A673 (cell line): ENCODE measurements around the gene WNT11. TPM values are rescaled to one million over a fixed set of nuclear protein-coding genes. Genes with fewer than 3 reads are reported as not detected.

Experiments used
- BruUV-seq: library from RNA; stranded (reverse); fragments of 400-500 nt; replicated peaks from 2 replicates; lab custom pipeline; 2021; lab: Mats Ljungman, UMichigan
- CTCF ChIA-PET: fragments of 300-600 bp; sonication (Branson Sonifier 250); formaldehyde crosslinking; loops from one replicate; lab custom pipeline; 2022; ENCODE audit warnings: antibody characterized with exemption; lab: Charles Lee
- POLR2A ChIA-PET: fragments of 300-600 bp; sonication (Branson Sonifier 250); formaldehyde crosslinking; loops from one replicate; lab custom pipeline; 2022; ENCODE audit warnings: antibody characterized with exemption; ENCODE audit not compliant: low non-redundant PET; lab: Charles Lee
- DNase-seq: peaks from one replicate; pipeline ENCODE4 v3.0.0-alpha.2; 2015; ENCODE audit warnings: low spot score
- H3K27ac ChIP-seq: fragments of 200-600 bp; sonication (generic); 2 replicates; pipeline ENCODE4 v1.5.1; 2016; ENCODE audit warnings: mixed run types, low read depth, mild to moderate bottlenecking, mixed read lengths, antibody characterized with exemption, low read length; ENCODE audit not compliant: poor library complexity, severe bottlenecking
- H3K27me3 ChIP-seq: fragments of 200-600 bp; sonication (generic); replicated peaks from 2 replicates; pipeline ENCODE4 v1.6.1; 2017; ENCODE audit warnings: mixed run types, low read depth, mild to moderate bottlenecking, mixed read lengths, antibody characterized with exemption, low read length; ENCODE audit not compliant: insufficient read depth, poor library complexity
- H3K36me3 ChIP-seq: fragments of 200-600 bp; sonication (generic); 2 replicates; pipeline ENCODE4 v1.6.1; 2016; ENCODE audit warnings: mixed run types, mild to moderate bottlenecking, mixed read lengths, antibody characterized with exemption, low read length; ENCODE audit not compliant: insufficient read depth, poor library complexity, severe bottlenecking
- H3K4me1 ChIP-seq: fragments of 200-600 bp; sonication (generic); 2 replicates; pipeline ENCODE4 v1.6.1; 2017; ENCODE audit warnings: mixed run types, mild to moderate bottlenecking, mixed read lengths, antibody characterized with exemption, low read length; ENCODE audit not compliant: insufficient read depth, poor library complexity, severe bottlenecking
- H3K4me3 ChIP-seq: fragments of 200-600 bp; sonication (generic); 2 replicates; pipeline ENCODE4 v1.5.1; 2016; ENCODE audit warnings: low read depth, mixed run types, mild to moderate bottlenecking, mixed read lengths, low read length; ENCODE audit not compliant: poor library complexity, severe bottlenecking
- H3K9me3 ChIP-seq: fragments of 200-600 bp; sonication (generic); 2 replicates; pipeline ENCODE4 v1.6.1; 2016; ENCODE audit warnings: mixed run types, low read depth, mild to moderate bottlenecking, mixed read lengths, antibody characterized with exemption, low read length; ENCODE audit not compliant: poor library complexity, severe bottlenecking
- CTCF ChIP-seq: fragments of 300-800, 200-600 bp; sonication (generic); conservative IDR thresholded peaks from 2 replicates; pipeline ENCODE4 v1.5.1; 2017; ENCODE audit warnings: low read depth, mild to moderate bottlenecking, antibody characterized with exemption, low read length, moderate library complexity, mixed read lengths
- EZH2 ChIP-seq: fragments of 200-600 bp; sonication (generic); IDR thresholded peaks from 2 replicates; pipeline ENCODE4 v1.6.1; 2017; ENCODE audit warnings: borderline replicate concordance, low read depth, mild to moderate bottlenecking, mixed read lengths, antibody characterized with exemption, low read length; ENCODE audit not compliant: poor library complexity, severe bottlenecking
- intact Hi-C: fragments of 100-400 bp; cut with micrococcal nuclease; formaldehyde crosslinking; loops from one replicate; pipeline ENCODE4 v1.10.0; 2022; ENCODE audit not compliant: unreplicated experiment
- total RNA-seq: library from RNA; stranded (reverse); gene quantifications from 2 replicates; pipeline ENCODE4 v1.2.3, GENCODE V29; 2021

Gene WNT11
- total RNA-seq, 1 experiment from 2014 or later: 1.2 TPM

DNA sequence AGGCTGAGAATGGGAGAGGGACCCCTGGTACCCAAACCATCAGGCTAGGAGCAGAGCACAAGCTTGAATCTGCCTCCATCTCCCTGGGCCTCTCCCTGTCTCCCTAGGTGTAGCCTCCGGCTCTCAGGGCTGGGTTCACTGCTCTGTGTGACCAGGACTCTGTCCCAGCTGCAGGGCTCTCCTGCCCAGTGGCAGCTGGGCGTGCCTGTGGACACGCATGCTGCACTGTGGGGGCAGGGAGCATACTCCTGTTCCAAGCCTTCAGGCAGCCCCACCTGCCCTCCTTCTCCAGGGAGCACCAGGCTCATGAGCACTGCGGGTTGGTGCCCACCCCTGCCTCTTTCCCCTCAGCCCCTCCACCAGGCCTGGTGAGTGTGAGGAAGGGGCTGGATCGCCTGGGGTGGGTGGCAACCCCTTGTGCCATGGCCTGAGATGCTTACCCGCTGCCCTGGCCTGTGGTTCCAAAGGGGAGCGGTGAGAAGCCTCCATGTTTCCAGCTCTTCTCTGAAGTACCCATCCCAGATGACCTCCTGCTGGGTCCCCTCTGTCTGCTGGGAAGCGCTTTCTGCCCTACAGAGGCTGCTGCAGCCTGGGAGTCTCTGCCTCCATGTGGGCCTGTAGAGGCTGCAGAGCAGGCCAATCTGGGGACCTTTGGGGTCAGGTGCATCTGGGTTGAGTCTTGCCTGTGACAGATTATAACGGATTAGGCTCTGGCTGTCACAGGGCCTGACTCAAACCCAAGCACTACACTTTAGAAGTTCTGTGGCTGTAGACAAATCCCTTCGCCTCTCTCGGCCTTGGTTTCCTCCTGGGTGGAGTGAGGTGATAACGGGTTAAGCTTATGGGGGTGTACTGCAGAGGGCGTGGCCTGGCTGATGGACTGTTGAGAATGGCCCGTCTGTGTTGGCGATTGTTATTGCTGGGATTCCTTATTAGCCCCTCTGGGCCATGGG lies 43.7 kb downstream of the WNT11 start:
- ChIA-PET CTCF (interaction anchor here (2.4 kb wide), 1 partner anchor 11 kb away, joined by 7 read pairs; no protein-coding TSS in a partner anchor), POLR2A (interaction anchor here (0.5 kb wide), 1 partner anchor 185 kb away, joined by 3 read pairs; no protein-coding TSS in a partner anchor)
- DNase-seq: no peak
- BruUV-seq: no TSS peak
- no peak overlapping the region for H3K4me3 ChIP-seq
- no peak for TF ChIP-seq CTCF
- no peak for TF ChIP-seq EZH2
- peaks cover 4% of the 10 kb centered on the region for H3K4me1 ChIP-seq
- H3K27me3 ChIP-seq: no peaks in the 10 kb centered on the region
- H3K27ac ChIP-seq: no peak overlapping the region
- H3K36me3 ChIP-seq: no peaks in the 10 kb centered on the region
- intact Hi-C loops: no loop called here
- no peaks in the 10 kb centered on the region for H3K9me3 ChIP-seq

- Histone ChIP-seq H3K4me1 (peaks cover 4% of the 10 kb centered on the region), H3K27ac (no peak overlapping the region), H3K36me3 (no peaks in the 10 kb centered on the region), H3K27me3 (no peaks in the 10 kb centered on the region), H3K9me3 (no peaks in the 10 kb centered on the region), H3K4me3 (no peak overlapping the region)
- DNase-seq: no peak
- ChIA-PET POLR2A (interaction anchor here (0.5 kb wide), 1 partner anchor 186 kb away, joined by 3 read pairs; no protein-coding TSS in a partner anchor), CTCF (interaction anchor here (0.6 to 2.4 kb wide), 2 partner anchors 9 kb away, joined by 4 to 7 read pairs; no protein-coding TSS in a partner anchor)
- intact Hi-C loops: no loop called here
- no peak for TF ChIP-seq CTCF
- no peak for TF ChIP-seq EZH2
- BruUV-seq: no TSS peak
Measured at GRCh38 chr11:76161261-76161961, 44.9 kb downstream of the WNT11 start.

DNA sequence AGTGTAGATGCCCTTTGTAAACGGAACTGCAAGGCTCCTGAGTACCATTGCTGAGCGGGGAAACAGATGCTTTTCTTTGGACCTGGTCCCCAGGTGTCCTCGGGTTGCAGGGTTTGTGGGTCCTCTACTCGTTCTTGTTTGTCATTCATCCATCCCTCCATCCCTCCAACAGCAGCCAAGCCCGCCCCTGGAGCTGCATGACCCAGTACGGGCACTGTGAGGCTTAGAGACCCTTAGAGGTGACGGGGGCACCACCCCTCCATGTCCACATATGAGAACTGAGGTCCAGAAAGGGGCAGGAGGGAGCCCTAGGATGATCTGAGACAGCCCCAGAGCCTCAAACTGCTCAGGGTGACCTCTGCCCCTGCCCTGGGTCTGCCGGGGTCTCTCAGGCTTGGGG lies 45.4 kb downstream of the WNT11 start:
- Histone ChIP-seq H3K4me3 (no peak overlapping the region), H3K27ac (no peak overlapping the region), H3K27me3 (no peaks in the 10 kb centered on the region), H3K9me3 (no peaks in the 10 kb centered on the region), H3K36me3 (no peaks in the 10 kb centered on the region), H3K4me1 (peaks cover 4% of the 10 kb centered on the region)
- ChIA-PET CTCF (interaction anchor here (0.6 kb wide), 1 partner anchor 8 kb away, joined by 4 read pairs; no protein-coding TSS in a partner anchor), POLR2A (no interaction called here)
- TF ChIP-seq EZH2 (no peak), CTCF (no peak)
- DNase-seq: no peak
- intact Hi-C loops: no loop called here
- BruUV-seq: no TSS peak
